ENCODE measurements around the gene NADSYN1.

Gene NADSYN1

DNA sequence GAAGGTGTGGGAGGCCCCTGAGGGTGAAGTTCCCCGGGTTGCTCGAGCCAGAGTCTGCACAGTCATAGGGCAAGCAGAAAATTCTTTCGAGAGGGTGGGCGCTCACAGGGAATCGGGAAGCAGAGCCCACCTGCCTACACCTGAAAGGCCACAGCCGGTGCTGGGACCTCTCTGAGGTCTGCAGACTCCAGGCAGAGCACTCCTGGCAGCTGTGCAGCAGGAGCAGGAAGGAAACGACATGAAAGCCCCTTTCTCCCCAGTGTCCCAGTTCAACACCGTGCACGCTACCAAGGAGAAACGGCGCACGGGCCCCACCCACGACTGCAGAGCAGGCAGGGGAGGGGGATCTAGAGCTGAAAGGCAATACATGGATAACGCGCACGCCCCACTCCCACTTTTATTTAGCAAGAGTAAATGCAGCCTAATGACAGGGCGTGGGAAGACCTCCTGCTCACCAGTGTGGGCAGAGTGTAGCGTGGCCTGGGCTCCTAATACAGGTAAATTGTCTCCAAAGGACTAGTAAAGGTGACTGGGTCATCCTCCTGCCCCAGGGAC lies 18.4 kb upstream of the NADSYN1 start:
- H3K4me3 ChIP-seq (ENCODE audit: low read depth in 1 of 2, low read length in 1 of 2) = no peak overlapping the region
- TF ChIP-seq, protein P1, sequence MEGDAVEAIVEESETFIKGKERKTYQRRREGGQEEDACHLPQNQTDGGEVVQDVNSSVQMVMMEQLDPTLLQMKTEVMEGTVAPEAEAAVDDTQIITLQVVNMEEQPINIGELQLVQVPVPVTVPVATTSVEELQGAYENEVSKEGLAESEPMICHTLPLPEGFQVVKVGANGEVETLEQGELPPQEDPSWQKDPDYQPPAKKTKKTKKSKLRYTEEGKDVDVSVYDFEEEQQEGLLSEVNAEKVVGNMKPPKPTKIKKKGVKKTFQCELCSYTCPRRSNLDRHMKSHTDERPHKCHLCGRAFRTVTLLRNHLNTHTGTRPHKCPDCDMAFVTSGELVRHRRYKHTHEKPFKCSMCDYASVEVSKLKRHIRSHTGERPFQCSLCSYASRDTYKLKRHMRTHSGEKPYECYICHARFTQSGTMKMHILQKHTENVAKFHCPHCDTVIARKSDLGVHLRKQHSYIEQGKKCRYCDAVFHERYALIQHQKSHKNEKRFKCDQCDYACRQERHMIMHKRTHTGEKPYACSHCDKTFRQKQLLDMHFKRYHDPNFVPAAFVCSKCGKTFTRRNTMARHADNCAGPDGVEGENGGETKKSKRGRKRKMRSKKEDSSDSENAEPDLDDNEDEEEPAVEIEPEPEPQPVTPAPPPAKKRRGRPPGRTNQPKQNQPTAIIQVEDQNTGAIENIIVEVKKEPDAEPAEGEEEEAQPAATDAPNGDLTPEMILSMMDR (IDR thresholded peaks at IDR 0.05) = no peak
- peaks cover 58% of the 10 kb centered on the region for H3K36me3 ChIP-seq
- no peaks in the 10 kb centered on the region for H3K4me1 ChIP-seq (ENCODE audit: control insufficient read depth in 1 of 2, insufficient read depth in 1 of 2, low read depth in 1 of 2, low read length in 1 of 2)
- no peaks in the 10 kb centered on the region for H3K27me3 ChIP-seq
- no peaks in the 10 kb centered on the region for H3K9me3 ChIP-seq
- no peak overlapping the region for H3K27ac ChIP-seq

DNA sequence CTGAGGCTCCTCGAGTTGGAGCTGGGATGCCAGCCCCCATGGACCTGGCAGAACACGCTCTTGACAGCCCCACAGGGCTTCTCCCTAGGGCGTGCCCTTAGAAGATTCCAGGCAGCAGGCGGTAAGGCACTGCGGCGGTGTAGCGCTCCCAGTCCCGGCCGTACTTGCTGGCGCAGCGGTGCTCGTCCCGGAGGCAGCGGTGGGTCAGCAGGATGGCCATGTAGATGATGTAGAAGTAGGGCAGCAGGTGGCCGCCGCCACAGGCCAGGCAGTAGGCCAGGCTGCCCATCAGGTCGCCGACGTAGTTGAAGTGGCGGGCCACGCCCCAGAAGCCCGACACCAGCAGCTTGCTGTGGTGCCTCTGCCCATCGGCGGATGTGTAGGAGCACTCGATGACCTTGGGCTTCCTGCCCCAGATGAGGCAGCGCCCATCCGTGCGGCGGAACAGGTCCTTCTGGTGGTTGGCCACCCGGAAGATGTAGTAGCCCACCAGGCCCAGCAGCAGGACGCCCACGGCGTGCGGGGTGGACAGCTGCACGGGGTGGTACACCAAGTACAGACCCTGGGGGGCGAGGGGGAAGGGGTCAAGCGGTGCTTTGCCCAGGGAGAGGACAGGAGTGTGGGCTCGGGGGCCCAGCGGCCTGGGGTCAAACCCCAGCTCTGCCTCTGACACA lies 17.6 kb upstream of the NADSYN1 start:
- no peak overlapping the region for H3K27ac ChIP-seq

DNA sequence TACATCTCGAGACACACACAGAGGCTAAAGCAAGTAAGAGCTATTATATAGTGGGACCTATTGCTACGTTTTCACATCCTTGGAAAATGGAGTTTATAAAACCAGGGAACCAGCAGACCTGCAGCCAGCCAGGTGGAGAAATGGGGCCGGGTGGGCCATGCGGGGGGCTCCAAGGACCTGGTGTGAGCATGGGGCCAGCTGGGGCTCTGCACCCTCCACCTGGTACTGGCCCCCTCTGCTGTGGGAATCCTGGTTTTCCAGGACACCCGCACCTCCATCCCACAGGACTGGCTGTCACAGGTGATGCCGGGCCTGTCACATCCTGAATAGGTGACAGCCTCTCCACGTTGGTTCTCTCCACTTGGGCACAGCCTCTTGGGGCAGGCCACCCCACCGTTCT lies 16.1 kb upstream of the NADSYN1 start:
- no peak overlapping the region for H3K27ac ChIP-seq
- no peaks in the 10 kb centered on the region for H3K9me3 ChIP-seq
- no peak overlapping the region for H3K4me3 ChIP-seq (ENCODE audit: low read depth in 1 of 2, low read length in 1 of 2)
- no peaks in the 10 kb centered on the region for H3K4me1 ChIP-seq (ENCODE audit: control insufficient read depth in 1 of 2, insufficient read depth in 1 of 2, low read depth in 1 of 2, low read length in 1 of 2)
- H3K36me3 ChIP-seq = peaks cover 80% of the 10 kb centered on the region
- TF ChIP-seq, protein P1 (IDR thresholded peaks at IDR 0.05) = no peak
- no peaks in the 10 kb centered on the region for H3K27me3 ChIP-seq

More for the DNA sequence above, 17.6 kb upstream of the NADSYN1 start:
- Histone ChIP-seq H3K4me3 (ENCODE audit: low read depth in 1 of 2, low read length in 1 of 2) (no peak overlapping the region), H3K4me1 (ENCODE audit: control insufficient read depth in 1 of 2, insufficient read depth in 1 of 2, low read depth in 1 of 2, low read length in 1 of 2) (no peaks in the 10 kb centered on the region), H3K36me3 (peaks cover 65% of the 10 kb centered on the region), H3K9me3 (no peaks in the 10 kb centered on the region), H3K27me3 (no peaks in the 10 kb centered on the region)
- TF ChIP-seq, protein P1 (IDR thresholded peaks at IDR 0.05) = no peak

DNA sequence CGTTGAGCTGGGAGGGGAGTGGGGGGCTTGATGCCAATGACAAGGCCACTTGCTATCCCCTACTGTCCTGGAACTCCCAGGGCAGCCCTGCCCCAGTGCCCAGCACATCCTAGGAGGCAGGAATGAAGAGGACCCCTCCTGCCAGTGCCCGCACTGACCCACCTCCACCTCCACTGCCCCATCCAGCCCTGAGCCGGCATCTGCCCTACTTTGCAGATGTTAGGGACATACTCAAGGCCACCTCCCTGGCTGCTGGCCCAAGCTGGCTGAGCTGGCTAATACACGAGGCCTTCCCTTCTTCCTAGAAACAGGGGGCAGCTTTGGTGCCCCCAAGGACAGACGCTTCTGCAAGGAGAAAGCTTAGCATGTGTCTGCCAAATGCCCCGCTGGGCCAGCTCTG lies 15.6 kb upstream of the NADSYN1 start:
- Histone ChIP-seq H3K27me3 (no peaks in the 10 kb centered on the region), H3K4me1 (ENCODE audit: control insufficient read depth in 1 of 2, insufficient read depth in 1 of 2, low read depth in 1 of 2, low read length in 1 of 2) (no peaks in the 10 kb centered on the region), H3K27ac (no peak overlapping the region), H3K9me3 (no peaks in the 10 kb centered on the region), H3K36me3 (peaks cover 82% of the 10 kb centered on the region), H3K4me3 (ENCODE audit: low read depth in 1 of 2, low read length in 1 of 2) (no peak overlapping the region)
- TF ChIP-seq, protein P1 (IDR thresholded peaks at IDR 0.05) = no peak

DNA sequence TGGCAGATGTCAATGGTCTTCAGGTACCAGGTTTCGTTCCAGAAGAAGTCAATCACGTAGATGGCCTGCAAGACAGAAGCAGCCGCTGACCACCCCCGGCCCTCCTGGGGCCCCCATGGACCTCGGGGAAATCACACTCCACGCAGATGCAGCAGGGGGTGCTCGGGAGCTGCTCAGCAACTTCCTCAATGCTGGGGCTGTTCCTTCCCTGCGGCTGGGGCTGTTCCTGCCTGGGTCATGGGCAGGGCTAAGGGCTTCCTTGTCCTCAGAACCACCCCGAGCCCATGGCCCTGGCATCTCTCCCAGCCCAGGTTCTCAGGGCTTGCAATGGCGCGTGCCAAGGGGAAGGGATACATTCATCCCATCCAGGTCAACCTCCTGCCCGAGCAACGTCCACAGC lies 15.1 kb upstream of the NADSYN1 start:
- TF ChIP-seq, protein P1 (IDR thresholded peaks at IDR 0.05) = no peak
- Histone ChIP-seq H3K9me3 (no peaks in the 10 kb centered on the region), H3K36me3 (peaks cover 87% of the 10 kb centered on the region), H3K4me3 (ENCODE audit: low read depth in 1 of 2, low read length in 1 of 2) (no peak overlapping the region), H3K4me1 (ENCODE audit: control insufficient read depth in 1 of 2, insufficient read depth in 1 of 2, low read depth in 1 of 2, low read length in 1 of 2) (no peaks in the 10 kb centered on the region), H3K27ac (no peak overlapping the region), H3K27me3 (no peaks in the 10 kb centered on the region)
